ENCODE data around the gene ZNF791.

- TF ChIP-seq TCF7L2 (IDR thresholded peaks at IDR 0.05; ENCODE audit: borderline replicate concordance, low read depth, low read length): no peak
- TF ChIP-seq, protein P1, sequence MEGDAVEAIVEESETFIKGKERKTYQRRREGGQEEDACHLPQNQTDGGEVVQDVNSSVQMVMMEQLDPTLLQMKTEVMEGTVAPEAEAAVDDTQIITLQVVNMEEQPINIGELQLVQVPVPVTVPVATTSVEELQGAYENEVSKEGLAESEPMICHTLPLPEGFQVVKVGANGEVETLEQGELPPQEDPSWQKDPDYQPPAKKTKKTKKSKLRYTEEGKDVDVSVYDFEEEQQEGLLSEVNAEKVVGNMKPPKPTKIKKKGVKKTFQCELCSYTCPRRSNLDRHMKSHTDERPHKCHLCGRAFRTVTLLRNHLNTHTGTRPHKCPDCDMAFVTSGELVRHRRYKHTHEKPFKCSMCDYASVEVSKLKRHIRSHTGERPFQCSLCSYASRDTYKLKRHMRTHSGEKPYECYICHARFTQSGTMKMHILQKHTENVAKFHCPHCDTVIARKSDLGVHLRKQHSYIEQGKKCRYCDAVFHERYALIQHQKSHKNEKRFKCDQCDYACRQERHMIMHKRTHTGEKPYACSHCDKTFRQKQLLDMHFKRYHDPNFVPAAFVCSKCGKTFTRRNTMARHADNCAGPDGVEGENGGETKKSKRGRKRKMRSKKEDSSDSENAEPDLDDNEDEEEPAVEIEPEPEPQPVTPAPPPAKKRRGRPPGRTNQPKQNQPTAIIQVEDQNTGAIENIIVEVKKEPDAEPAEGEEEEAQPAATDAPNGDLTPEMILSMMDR (tag by site-specific recombination; IDR thresholded peaks at IDR 0.05): no peak
- no peak for TF ChIP-seq ZNF37A (tag by site-specific recombination; IDR thresholded peaks at IDR 0.05)
- TF ChIP-seq ZFHX2 (tag by site-specific recombination; conservative IDR thresholded peaks at IDR 0.05): no peak
- TF ChIP-seq ZNF639 (tag by site-specific recombination; IDR thresholded peaks at IDR 0.05): no peak
- no peak for TF ChIP-seq REST (tag by site-specific recombination; IDR thresholded peaks at IDR 0.05)
- no peak for TF ChIP-seq HOXA7 (CRISPR knock-in tag; IDR thresholded peaks at IDR 0.05; ENCODE audit: borderline replicate concordance)
- TF ChIP-seq ZNF354C (tag by site-specific recombination; IDR thresholded peaks at IDR 0.05; ENCODE audit: borderline replicate concordance, low read depth): no peak
- TF ChIP-seq SP2 (tag by site-specific recombination; IDR thresholded peaks at IDR 0.05): peak; percentile 62; the same call in 1 of the 2 replicates
- no peak for TF ChIP-seq ZNF561 (tag by site-specific recombination; IDR thresholded peaks at IDR 0.05; ENCODE audit: borderline replicate concordance)
- no peak for TF ChIP-seq ZSCAN5A (tag by site-specific recombination; IDR thresholded peaks at IDR 0.05)
- TF ChIP-seq ZBTB21 (tag by site-specific recombination; IDR thresholded peaks at IDR 0.05): no peak
Measured at GRCh38 chr19:12668932-12669269, 58.2 kb downstream of the ZNF791 start.

All from HEK293 (cell line).